GM11168 (cell line): ENCODE results near the gene NKX3-2.

Source experiments
- in situ Hi-C: fragments of 300-500 bp; cut with MboI; formaldehyde crosslinking; loops from one replicate; pipeline ENCODE4 v1.12.0; 2022; ENCODE audit warnings: low sequenced_read_pairs; ENCODE audit not compliant: unreplicated experiment

NKX3-2 gene

DNA sequence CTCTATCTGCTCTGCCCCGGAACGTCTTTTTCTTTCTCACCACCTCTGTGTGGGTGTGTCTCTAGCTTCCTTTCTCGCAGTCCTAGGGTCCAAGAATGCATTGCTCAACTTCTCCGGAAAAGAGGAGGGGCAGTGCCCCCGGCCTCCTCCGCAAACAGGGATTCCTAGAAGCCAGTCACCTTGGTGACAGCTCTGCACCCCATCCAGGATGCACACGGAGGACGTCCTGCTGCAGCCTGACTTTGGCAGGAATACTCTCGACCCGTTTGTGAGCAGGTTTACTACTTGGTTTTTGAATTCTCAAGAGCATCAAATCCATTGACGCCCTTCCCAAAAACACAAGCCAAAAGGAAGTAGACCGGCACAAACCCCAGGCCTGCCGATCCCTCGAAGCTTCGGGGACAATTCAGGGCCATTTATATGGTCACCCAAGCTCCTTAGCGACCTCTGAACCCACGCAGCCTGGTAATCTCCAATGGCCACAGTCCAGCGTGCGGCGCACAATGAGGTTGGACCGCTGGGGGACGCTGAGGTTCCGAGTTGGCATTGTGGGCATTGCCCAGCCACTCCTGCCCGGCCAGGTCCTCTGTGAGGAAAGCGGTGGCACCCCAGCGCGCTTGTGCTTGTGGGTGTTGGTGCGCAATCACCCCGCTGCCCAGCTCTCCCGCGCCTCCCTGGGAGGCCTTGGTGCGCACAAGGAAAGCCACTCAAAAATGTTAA lies 9.8 kb downstream of the NKX3-2 start:
- in situ Hi-C loops: no loop called here

DNA sequence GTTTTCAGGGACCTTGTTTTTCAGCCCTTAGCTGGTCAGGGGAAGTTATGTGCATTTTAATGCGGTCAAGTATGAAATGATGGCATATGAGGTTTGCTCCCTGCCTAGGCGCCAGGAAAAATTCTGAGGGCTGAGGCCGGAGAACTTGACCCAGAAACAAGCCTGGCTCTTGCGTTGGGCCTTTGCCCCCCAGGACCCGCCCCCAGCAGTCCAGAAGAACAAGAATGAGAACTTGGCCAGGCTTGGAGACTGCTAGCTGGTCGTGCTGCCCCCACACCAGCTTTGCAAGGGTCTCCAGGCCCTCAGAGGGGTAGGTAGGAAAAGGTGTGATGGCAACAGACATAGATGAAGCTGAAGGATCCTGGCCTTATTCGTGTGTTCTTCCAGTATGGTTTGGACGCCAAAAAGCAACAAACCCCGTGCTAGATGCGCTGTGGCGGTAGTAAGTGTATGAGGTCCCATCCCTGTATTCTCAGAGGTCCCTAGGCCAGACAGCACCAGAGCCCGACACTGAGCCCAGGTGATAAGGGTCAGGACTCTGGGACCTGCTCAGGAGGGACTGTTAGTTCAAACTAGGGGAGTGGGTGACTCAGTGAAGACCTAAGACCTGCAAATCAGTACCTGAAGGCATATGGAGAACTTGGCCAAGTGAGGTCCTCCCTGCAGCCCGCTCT lies 10.5 kb downstream of the NKX3-2 start:
- in situ Hi-C loops: no loop called here

DNA sequence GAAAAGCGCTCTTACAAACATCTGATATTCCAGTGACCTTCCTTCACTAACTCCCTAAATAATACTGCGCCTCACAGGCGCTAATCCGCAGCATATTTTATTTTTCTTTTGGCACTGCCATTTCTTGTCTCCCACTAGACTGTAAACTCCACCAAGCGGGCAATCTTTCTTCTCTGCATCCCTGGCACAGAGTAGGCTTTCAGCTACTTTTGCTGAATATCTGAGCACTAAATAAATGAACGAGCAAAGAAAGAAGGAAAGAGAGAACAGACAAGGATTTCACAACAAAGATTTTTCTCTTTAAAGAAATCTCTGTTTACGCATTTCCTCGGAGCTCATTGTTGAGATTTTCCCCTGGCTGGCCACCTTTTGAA lies 12.7 kb downstream of the NKX3-2 start:
- in situ Hi-C loops: no loop called here

DNA sequence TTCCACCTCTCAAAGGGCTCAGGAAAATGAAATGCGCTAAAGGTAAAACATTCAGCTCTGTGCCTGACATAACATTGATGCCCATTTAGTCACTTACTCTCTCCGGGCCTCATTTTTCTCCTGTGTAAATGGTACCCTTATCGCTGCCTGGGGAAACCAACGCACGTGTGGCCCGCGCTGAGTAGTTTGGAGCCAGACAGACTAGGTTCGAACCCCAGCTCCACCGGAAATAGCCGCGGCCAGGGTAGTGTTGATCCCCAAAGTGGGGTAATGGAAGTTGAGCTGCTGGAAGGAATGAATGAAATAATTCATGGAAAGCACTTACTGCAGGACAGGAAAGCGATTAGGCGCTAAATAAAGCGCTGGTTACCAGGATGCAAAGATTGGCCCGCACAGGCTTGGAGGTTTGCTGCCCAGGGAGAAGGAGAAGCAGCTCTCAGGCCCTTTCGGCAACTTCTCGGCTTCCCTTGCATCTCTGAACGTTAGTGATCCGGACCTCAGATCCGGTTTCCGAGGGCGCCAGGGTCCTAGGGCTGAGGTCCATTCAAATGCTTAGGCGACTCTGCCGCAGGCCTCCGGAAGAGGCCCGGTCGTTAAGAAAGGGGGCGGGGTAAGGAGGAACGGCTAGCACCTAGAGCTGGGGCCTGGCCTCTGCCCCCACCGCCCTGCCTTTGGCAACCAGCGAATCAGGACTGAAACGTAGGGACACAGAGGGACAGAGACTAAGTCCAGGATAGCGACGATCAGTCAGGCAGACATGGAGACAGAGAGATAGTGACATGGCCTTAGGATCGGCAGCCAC lies 13.3 kb downstream of the NKX3-2 start:
- in situ Hi-C loops: no loop called here

DNA sequence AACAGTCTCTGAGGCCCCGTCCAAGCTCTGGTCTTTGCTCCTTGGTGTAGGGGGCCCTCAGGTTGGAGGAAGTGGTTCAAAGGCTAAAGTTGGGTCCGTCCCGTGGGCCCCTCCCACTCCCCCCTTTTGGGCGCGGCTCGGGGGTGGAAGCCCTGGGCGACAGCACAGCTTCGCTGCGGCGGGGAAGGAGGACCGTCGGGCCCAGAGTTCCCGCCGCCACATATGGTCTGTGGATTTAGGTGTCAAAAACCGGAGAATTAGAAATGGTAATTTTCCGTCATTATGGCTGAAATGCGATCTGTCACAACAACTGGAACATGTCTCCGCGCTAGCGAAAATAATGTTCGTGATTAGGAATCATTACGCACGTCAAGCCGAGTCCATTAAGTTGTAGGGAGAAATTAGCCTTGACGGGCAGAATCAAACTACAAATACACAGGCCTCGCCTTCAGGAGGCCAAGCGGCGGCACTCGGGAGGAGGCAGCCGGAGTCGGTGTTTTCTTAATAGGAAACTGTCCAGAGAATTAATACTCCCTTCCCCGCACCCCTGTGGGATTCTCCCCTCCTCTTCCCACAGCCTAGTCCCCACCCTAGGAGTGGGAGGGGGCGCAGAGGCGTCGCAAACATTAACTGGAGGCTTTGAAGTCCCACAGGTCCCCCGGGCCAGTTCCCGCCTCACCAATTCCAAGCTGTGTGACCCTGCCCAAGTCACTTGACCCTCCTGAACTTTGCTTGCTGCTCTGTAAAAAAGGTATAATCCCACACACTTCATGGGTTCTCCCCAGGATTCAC lies 15.0 kb downstream of the NKX3-2 start:
- in situ Hi-C loops: no loop called here

DNA sequence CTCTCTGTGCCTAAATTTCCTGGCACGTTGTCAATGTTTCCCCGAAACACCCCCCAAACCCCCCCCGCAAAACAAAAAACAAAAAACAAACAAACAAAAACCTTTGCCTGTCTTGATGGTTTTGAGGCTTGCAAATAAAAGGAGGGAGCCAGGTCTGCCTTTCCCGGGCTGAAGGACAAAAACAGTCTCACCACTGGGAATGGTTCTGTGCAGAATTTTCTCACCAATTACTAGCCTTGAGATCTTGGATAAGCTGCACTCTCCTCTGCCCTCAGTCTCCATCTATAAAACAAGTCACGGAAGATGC lies 15.5 kb downstream of the NKX3-2 start:
- in situ Hi-C loops: no loop called here

DNA sequence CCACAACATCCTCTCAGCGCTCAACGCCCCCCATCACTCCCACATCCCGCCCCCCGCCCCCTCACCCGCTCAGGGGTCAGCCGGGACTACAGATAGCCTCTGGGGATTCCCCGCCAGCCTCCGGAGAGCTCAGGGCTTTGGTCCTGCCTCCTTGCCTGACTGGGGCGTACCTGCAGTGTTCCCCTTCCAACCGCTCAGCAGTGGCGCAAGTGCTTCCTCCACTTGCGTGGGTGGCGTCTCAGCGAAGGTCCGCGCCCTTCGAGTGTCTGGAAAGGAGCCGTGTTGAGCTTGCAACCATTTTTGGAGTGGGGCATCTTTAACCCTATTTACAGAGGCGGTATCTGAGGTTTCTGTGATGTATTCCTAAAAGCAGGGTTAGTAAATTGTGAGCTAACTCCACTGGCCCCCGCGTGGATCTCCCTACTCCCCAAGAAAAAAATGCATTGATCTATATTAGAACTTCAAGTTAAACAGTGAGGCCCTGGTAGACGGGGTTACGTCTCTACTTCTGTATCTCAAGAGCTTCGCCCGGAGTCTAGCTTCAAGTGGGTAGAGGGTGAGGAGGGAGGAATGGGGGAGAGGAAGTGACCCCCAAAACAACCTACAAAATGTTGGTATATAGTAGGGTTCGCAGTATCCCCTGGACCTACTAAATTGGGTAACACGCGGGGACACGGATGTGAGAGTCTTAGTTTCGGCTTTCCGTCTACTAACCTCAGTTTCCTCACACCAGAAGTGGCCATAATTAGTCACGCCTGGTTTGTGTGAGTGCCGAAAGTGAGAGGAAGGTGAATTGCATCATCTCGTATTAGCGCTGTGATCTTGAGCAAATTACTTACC lies 16.1 kb downstream of the NKX3-2 start:
- in situ Hi-C loops: no loop called here

DNA sequence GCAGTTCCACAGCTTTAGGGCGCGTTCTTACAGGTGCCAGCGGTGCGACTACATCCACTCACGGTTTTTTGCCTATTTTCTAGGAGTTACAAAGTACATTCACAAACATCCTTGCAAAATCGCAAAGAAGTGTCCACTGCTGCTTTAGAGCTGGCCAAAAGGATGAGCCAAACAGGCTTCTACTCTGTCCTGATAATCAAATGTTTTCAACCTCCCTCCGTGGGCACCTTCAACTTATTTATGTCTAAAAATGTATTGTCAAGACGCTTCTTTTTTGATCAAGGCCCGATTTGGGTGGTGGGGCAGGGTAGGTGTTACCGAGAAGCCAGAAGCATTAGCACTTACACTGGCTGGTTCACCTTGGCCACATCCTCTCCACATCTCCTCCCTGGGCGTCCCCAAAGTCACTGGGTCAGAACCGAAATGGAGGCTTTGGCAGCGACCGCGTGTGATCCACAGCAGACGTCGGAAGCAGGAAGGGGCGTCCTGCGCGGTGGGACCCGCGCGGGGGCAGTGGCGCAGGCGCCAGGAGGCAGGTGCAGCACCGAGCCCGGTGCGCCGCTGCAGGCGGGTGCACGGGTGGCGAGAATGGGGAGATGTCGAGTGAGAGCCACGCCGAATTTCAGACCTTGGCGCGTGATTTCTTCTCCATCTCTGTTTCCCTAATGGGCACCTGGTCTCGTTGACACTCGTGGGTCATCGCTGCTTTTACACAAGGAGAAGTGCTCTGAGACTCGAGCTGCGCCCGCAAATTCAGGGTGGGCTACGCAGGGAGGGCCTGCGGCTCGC lies 16.9 kb downstream of the NKX3-2 start:
- in situ Hi-C loops: no loop called here

DNA sequence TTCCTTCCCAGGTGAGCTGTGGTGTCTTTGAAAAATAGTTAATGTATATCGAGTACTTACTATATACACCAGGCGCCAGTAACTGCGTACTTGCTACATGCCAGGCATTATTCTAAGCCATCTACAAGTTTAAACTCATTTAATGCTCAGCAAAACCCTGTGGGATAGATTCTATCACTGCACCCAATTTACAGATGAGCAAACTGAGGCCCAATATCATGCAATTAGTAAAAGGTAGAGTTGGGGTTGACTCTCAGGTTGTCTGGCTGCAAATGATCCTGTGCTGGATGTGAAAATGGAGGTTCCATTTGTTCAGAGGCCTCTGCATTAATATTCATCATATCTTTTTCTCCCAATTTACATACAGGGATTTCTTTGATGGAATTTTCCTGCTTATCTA lies 17.6 kb downstream of the NKX3-2 start:
- in situ Hi-C loops: no loop called here

DNA sequence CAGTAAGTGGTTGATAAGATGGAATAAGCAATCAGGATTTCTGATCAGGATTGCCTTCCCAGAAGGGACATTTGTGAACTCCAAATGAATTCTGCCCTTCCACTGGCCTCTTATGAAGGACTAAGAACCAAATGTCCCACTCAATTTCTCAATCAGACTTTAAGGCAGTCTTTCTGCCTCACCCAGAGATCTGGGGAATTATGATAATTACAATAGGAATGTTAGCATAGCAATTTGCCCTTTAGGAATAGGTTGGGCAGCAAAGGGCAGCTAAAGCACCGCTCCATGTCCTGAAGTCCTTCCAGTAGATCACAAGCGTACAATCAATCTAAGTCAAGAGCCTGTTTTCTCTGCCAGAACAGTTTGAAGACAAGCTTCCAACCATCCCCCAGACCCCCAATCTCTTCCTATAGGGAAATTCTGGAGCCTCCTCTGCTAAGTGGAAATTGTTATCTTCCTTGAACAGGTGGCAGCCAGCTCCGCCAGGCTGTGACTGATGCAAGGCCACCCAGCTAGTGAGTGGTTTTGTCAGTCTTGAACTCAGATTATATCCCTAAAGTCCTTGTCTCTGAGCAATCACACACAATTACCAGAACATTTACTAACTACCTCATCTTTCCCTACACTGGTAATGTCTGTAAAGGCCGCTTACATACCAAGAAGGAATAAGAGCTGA lies 18.6 kb downstream of the NKX3-2 start:
- in situ Hi-C loops: no loop called here

DNA sequence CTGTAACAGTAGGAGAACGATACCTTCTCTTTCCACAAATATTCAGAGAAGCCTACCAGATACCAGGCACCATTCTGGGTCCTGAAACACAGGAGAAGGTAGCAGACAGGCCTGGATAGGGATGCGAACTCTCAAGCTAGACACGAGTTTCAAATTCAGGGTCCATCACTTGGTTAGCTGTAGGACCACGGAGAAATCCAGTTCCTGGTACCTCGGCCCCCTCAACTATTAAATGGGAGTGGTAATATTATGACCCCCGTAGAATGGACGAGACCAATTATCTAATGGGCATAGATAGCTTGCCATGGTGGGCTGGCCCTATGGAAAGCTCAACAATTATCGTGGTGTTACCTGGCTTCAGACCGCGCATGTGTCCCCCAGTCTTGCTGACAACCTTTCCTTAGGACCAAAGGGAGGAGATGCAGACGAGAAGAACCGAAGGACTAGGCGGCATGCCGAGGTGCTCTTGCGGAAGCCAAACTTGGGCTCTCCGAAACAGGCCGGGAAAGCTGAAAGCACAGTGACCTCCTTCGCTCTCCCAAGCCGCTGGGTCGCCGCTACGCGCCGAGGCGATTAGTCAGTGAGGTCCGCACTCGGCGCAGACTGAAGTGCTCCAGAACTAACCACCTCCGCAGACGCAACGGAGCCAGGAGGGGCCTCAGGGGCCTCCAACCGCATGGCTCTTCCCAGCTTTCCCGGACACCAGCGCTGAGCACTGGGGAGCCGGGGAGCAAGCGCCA lies 19.6 kb downstream of the NKX3-2 start:
- in situ Hi-C loops: no loop called here

DNA sequence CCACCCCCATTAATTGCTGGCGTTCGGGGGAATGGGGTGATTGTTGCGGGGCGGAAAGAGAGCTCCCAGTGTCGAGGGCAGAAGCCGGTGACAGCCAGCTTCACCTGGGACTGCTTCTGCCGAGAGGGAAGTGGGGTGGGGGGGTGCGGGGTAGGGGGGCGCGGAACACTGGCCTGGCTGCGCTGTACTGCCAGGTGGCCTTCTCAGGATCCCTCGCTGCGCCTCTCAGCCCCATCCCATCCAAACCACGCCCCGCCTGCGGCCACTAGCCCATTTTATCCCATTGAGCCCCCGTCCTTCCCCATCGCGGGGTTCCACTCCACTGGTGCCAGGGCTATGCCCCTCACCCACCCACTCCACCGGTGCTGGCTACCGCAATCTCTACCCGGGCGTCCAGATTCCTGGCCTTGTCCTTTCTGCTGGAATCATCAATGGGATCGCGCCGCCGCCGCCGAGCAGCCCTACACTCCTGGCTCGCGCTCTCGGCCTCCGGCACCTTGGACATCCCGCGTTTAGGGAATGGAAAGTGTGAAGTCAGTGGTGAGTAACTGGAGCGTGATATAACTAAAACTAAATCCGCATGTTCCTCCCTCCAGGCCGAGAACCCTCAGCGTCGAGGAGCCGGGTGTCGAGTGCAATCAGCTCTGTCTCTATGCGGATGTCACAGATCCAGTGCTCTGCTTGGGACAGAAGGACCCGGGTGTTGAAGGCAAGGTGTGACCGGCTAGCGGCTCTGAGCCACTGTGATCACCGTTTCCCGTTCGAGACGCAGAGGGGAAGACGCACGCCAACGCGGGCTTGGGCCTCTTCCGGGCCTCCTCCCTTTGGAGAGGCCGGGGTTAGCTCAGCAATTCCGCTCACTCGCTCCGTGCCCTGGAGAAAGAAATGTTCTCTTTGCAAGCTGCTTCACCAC lies 20.5 kb downstream of the NKX3-2 start:
- in situ Hi-C loops: no loop called here

DNA sequence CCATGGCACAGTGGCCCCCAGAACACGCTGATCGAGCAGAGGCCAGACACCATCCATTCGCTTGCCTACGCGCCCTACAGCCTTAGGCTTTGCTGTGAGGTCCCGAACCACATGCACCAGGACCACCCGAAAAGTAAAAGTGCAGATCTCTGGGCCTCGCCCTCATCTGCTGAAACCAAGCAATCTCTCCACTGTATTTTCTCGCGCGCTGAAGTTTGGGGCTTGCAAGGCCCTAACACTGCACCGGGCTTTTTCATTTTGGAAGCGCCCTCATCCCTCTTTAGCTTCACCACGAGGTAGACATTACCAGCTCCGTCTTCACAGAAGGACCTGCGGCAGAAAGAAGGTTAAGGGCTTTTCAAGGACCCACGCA lies 21.2 kb downstream of the NKX3-2 start:
- in situ Hi-C loops: no loop called here

DNA sequence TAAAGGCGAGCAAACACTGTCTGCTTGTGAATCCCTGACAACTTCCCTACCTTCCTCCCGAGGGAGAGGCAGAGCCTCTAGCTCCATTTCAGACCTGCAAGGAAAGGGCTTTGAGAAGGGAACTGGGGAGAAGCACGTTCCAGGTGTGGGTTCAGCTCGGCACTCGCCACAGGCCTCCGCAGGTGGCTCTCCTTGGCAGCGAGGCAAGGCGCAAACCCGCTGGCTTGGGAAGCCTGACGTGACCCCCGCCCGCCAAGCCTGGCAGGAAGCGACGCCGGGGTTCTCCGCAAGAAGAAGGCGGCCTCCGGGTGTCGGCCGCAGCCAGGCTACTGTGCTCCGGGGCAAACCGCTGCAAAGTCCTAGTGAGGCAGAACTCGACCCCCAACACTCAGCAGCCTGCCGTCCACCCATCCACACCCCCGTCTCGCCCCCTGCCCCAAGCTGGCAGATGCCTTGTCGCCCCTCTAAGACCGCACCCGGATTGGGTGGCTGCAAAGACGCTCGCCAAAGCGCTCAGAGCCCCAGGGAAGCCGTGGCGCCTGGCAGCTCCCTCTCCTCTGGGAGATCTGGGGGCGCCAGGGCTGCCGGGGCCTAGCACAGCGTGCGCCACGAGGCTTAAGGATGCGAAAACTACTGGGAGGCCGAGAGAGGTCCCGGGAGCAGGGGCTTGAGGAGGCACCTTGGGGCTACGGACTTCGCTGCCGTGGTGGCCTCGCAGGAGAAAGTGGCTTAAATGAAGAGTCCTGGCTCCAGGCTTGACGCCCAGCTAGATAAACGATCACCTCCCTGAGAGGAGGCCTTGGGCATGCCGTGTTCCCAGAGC lies 21.8 kb downstream of the NKX3-2 start:
- in situ Hi-C loops: no loop called here

DNA sequence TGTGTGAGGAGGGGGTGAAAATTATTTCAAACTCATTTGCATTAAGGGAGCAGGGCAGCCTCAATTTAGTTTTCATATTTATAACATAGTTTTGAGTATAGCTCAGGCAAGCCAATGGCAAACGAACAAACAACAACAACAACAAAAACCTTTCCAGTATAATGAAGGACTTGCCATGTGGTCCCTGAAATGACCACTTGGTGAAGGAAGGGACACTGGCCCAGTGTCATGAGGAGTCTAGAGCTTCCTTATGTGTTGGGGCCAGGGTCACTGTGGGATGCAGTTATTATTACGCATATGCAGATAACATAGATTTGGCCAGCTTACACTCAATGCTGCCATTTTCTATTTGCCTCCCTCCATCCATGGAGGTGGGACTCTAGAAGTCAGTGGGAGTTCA lies 23.3 kb downstream of the NKX3-2 start:
- in situ Hi-C loops: no loop called here

DNA sequence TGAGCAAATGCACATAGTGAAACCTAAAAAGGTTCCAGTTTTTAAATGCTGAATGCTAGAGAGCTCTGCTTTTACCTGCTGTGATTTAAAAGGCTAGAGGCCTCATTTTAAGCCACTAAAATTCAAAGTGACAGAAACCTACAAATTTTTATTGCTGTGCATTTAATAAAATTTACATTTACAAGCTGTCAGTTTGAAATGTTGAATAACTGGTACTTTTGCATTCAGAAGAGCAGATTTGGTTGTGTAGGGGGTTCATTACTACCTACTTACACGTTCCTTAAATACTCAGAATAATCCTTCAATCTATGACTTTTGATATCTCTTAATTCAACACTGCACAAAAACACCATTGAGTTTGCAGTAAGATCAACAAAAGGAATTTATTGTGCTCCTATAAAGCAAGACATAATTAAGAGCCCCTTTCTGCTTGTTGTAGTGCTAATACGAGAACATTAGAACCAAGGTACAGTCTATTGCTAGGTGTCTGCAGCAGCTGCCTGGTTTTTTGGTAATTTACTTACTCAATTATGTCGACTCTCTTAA lies 27.9 kb downstream of the NKX3-2 start:
- in situ Hi-C loops: no loop called here
